GM12873 (cell line): Measurements from ENCODE around the gene PLPP2.

Experiments
- CTCF ChIP-seq: IDR thresholded peaks from 2 replicates; pipeline ENCODE4 v1.5.1; 2012; ENCODE audit warnings: low read depth, mild to moderate bottlenecking, moderate library complexity, low read length, control low read depth; ENCODE audit not compliant: insufficient read depth; ENCODE audit errors: missing control alignments

The PLPP2 gene

DNA sequence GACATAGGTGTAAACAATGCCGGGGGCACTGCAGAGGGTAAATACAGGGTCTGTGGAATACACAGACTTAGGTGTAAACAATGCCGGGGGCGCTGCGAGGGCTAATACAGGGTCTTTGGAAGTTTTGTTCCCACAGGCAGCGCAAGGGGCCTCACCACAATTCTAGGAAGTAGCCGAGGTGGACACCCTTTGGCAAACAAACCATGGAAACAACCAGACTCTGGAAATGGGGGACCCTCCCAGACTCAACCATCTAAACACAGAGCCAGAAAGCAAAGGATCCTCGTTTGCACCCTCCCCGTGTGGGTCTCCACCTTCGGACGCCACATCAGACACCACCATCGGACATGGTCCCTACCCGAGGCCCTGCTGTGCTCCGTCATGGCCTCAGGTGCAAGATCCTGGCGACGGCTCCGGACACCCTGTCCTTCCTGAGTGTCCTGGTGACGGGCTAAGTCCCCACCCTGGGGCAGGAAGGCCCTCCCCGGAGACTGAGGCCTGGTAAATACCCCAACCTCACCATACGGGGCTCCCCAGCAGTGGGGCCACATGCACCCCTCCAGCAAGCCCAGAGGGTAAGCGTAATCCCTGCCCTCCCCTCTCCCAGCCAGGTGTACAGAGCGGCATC, 16.7 kb upstream of the PLPP2 start:
- no peak for TF ChIP-seq CTCF

DNA sequence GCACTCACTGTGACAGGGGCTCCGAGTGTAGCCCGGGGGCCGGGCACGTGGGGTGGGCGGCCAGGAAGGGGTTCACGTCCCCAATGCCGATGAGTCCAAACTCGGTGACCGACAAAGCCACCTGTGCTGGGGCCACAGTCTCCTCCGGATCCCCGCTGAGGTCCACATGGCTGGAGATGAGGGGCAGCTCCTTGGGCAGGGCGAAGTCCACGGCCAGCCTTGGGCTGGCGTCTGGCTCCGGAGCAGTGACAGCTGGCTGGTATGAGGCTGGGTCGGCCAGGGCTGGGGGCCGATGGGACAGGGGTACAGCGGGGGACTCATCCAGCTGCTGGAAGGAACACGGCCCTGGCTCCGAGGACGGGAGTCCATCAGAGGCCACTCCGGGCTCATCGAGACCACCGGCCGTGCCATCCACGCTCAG, 15.9 kb upstream of the PLPP2 start:
- TF ChIP-seq CTCF: no peak

GRCh38 chr19:306151-306900, 15.1 kb upstream of the PLPP2 start:
- no peak for TF ChIP-seq CTCF

DNA sequence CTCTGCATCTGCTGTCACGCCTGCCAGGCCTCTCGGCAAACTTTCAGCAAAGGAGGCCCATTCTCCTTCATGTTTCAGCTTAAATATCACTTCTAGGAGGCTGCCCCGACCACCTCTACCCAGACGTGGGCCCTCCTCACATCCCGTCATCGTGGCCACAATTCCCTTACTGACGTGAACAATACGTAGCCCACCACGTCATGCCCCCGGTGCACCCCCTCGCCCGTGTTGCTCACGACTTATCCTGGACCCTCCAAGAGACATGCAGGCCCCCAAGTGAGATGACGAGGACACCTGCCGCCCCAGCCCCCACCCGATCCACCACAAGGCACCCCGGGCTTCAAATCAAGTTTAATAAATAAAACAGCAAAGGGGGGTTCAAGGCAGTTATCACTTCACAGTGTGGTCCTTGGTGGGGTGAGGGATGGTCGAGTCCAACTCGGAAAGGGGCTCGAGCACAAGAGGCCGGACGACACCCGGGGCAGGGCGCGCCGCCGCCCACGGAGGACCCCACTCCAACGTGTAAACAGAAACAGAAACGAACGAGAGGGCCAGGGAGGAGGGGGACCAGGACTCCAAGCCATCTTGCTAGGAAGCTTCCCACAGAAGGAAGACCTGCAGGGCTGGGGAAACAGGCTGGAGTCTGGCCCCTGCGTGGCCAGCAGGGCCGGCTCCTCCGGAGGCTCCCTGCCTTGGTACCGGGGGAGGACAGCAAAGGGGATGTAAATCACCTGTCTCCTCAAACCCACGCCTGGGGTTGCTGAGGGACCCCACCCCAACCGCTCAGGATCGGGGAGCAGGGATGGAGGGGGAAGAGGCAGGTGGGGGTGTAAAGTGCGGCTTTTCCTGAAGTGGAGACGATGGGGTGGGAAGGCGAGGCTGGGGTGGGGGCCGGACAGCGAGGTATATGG, 14.3 kb upstream of the PLPP2 start:
- TF ChIP-seq CTCF: no peak

DNA sequence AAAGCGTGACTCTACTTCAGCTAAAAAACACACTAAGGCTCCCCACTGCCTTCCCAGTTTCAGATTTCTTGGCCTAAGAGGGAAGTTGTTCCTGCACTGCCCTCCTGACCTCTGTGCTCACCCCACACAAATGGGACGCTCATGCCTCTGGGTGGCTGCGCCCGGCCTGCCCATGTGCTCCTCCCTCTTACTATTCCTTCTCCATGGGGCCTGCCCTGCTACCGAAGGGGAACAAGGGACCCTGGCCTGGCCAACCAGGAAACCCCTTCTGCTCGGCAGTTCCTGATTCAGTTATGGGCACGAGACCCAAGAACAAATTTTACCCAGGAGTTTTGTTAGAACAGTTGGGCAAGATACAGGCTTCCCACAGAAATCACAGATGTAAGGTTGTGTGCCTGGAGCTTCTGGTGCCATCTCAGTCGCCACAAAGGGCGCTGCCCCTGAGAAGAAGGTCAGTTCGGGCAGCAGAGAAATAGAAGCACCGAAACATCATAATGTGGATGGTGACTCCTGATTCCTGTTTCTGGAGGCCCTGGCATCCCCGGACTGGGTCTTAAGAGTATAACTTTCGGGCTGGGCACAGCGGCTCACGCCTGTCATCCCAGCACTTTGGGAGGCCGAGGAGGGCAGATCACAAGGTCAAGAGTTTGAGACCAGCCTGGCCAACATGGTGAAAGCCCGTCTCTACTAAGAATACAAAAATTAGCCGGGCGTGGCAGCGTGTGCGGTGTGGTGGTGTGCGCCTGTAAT, 5.4 kb upstream of the PLPP2 start:
- no peak for TF ChIP-seq CTCF

DNA sequence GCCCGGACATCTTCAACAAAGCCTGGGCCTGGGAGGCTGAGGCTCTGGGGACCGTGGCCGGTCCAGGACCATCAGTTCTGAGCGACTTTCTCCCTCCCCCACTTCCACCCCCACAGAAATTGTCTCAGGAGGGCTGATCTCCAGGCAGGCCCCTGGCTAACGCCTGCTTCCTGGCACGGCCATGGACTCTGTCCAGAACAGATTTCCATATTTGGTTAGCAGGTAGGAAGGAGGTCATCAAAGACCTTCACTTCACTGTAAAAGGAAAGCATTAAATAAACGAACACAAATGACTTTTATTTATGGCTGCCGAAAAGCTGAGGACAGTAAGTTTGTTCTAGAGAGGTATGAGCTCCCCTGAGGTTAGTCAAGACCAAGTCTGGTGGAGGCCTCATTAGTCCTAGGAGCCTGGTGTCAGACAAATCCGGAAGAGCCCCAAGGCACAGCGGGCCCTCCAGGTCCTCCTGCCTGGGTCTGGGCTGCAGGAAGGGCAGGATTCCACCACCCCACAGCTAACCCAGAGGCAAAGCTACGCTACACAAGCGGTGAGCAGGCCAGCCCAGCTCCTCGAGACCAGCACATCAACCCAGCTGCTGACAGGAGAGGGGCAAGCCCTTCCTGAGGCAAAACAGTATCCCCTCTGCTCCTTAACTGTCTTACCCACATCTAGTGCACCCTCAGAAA, 4.6 kb upstream of the PLPP2 start:
- TF ChIP-seq CTCF: no peak
